Measurements from ENCODE around the gene UBE2S. TPM values are rescaled to one million over a fixed set of nuclear protein-coding genes. Genes with fewer than 3 reads are reported as not detected.

The UBE2S gene
- total and polyA plus RNA-seq, 2 of the 8 experiments (the other 6 are each of a cell fraction or from before 2014, with no cell fraction given), result 398 to 530 TPM

- Histone ChIP-seq H3K23ac (ENCODE audit: insufficient read length) (no peak overlapping the region), H3K4me3 (ENCODE audit: extremely low read depth in 1 of 4, insufficient read depth in 2 of 4, low read depth in 3 of 4, low read length in 4 of 4) (no peak overlapping the region), H3K23me2 (ENCODE audit: low read depth, low read length) (peaks cover 6% of the 10 kb centered on the region; the same call in 1 of the 2 replicates), H3K18ac (ENCODE audit: extremely low read depth, low read length) (no peak overlapping the region), H4K5ac (ENCODE audit: insufficient read length, low read depth, low read length) (no peak overlapping the region), H2BK120ac (replicated peaks; ENCODE audit: low read depth, low read length) (no peak overlapping the region), H3K14ac (ENCODE audit: insufficient read length) (no peak overlapping the region), H2BK15ac (ENCODE audit: low read length) (no peak overlapping the region), H2AFZ (ENCODE audit: low read length) (no peak overlapping the region), H4K8ac (ENCODE audit: extremely low read depth, insufficient read depth, low read length) (peak overlapping the region; percentile 3; the same call in 1 of the 2 replicates), H2AK5ac (ENCODE audit: low read depth, low read length) (no peak overlapping the region), H3K79me1 (ENCODE audit: low read depth, low read length) (peaks cover 8% of the 10 kb centered on the region), H3K56ac (replicated peaks; ENCODE audit: insufficient read length, low read depth, low read length) (no peak overlapping the region), H4K91ac (replicated peaks; ENCODE audit: insufficient read length, low read length) (no peak overlapping the region), H3K9me3 (ENCODE audit: insufficient read depth in 2 of 2, low read depth in 1 of 2, low read length in 1 of 2) (no peaks in the 10 kb centered on the region), H4K20me1 (replicated peaks in 1 of 2; ENCODE audit: control insufficient read depth in 1 of 2, insufficient read depth in 2 of 2, low read length in 2 of 2) (peaks cover 2 to 8% of the 10 kb centered on the region in 2 experiments), H3K4ac (replicated peaks; ENCODE audit: insufficient read length, low read depth, low read length) (no peak overlapping the region), H3K27me3 (replicated peaks in 1 of 4; ENCODE audit: control insufficient read depth in 3 of 4, extremely low read depth in 1 of 4, insufficient read depth in 3 of 4, low read length in 3 of 4) (peaks cover 16 to 25% (median 24%) of the 10 kb centered on the region in 4 experiments), H3K4me1 (replicated peaks in 1 of 4; ENCODE audit: control insufficient read depth in 3 of 4, insufficient read depth in 4 of 4, low read length in 3 of 4) (peaks cover 0 to 7% (median 2%) of the 10 kb centered on the region in 4 experiments; a peak in 5 of 7 replicates), H2BK20ac (ENCODE audit: low read length) (no peak overlapping the region), H3K4me2 (ENCODE audit: insufficient read depth in 1 of 2, low read depth in 2 of 2, low read length in 2 of 2) (no peak overlapping the region), H3K27ac (ENCODE audit: low read depth, low read length) (no peak overlapping the region), H2BK12ac (ENCODE audit: low read depth, low read length) (no peak overlapping the region), H3K79me2 (ENCODE audit: control insufficient read depth in 1 of 2, insufficient read depth in 2 of 2, low read length in 2 of 2) (peaks cover 0 to 7% of the 10 kb centered on the region in 2 experiments; a peak in 2 of 4 replicates), H3K36me3 (ENCODE audit: control insufficient read depth in 2 of 4, insufficient read depth in 4 of 4, low read length in 3 of 4) (peaks cover 0 to 5% (median 0%) of the 10 kb centered on the region in 4 experiments; a peak in 2 of 8 replicates), H2BK5ac (ENCODE audit: low read depth, low read length) (no peak overlapping the region), H3K9ac (replicated peaks in 1 of 4; ENCODE audit: extremely low read depth in 1 of 4, low read depth in 3 of 4, low read length in 3 of 4) (no peak overlapping the region)
- CTCF ChIA-PET (ENCODE audit: partially characterized antibody), result interaction anchor here (1.5 to 1.8 kb wide), 4 partner anchors 8 to 153 kb away, joined by 4 to 7 read pairs (median 4); partner anchors contain the start of gene NAT14
- peak in 1 of 2 experiments; percentile 83 for DNase-seq (ENCODE audit: low read depth in 1 of 2, low spot score in 2 of 2)
- POLR2A ChIA-PET (ENCODE audit: partially characterized antibody), result interaction anchor here (3.0 kb wide), 1 partner anchor 47 kb away, joined by 22 read pairs; the partner anchor contains the start of gene UBE2S
- no peak for FAIRE-seq
- WGBS, 2 experiments (ENCODE audit: extremely low coverage in 1 of 2, insufficient coverage in 1 of 2, insufficient read length in 1 of 2, insufficient replicate concordance in 2 of 2, low coverage in 1 of 2, low lambda C conversion rate in 2 of 2, missing lambda C conversion rate in 1 of 2), result 63% methylated on average over 8 of the region's 14 CpGs; no CpG with 5 or more reads in 1 of the 2 experiments
- peak; percentile 47; the same call in 1 of the 2 replicates for TF ChIP-seq GABPA (IDR thresholded peaks at IDR 0.05; ENCODE audit: borderline replicate concordance, insufficient read depth, low read length)
- TF ChIP-seq NRF1 (IDR thresholded peaks at IDR 0.05; ENCODE audit: low read depth, low read length), result no peak
- no peak for TF ChIP-seq JUND (IDR thresholded peaks at IDR 0.05; ENCODE audit: low read length)
- TF ChIP-seq CBX8 (IDR thresholded peaks at IDR 0.05; ENCODE audit: borderline replicate concordance, low read depth, low read length), result no peak
- no peak for TF ChIP-seq TEAD4 (IDR thresholded peaks at IDR 0.05; ENCODE audit: low read depth, low read length)
- 0 out of 2 replicates have a peak, but pooled peaks have one; percentile 27 for TF ChIP-seq YY1 (IDR thresholded peaks at IDR 0.05; ENCODE audit: low read depth, low read length)
- peak; percentile 50 to 73 for TF ChIP-seq RAD21 (IDR thresholded peaks at IDR 0.05 in 1 of 2, conservative IDR thresholded peaks at IDR 0.05 in 1 of 2; ENCODE audit: low read depth in 2 of 2, low read length in 2 of 2)
- TF ChIP-seq SIX5 (IDR thresholded peaks at IDR 0.05; ENCODE audit: low read depth, low read length), result no peak
- TF ChIP-seq CEBPB (IDR thresholded peaks at IDR 0.05; ENCODE audit: low read depth, low read length), result no peak
- TF ChIP-seq USF2 (IDR thresholded peaks at IDR 0.05; ENCODE audit: low read length), result no peak
- TF ChIP-seq BRCA1 (IDR thresholded peaks at IDR 0.05; ENCODE audit: low read depth, low read length), result no peak
- TF ChIP-seq SIN3A (conservative IDR thresholded peaks at IDR 0.05 in 1 of 2, IDR thresholded peaks at IDR 0.05 in 1 of 2; ENCODE audit: low read depth in 1 of 2, low read length in 2 of 2), result peak; percentile 48 to 79; a peak in 2 of 4 replicates
Observed at GRCh38 chr19:55454787-55455243, 47.2 kb upstream of the UBE2S start.

All from H1 (cell line).